ENCODE results near the gene ADPGK.

DNA sequence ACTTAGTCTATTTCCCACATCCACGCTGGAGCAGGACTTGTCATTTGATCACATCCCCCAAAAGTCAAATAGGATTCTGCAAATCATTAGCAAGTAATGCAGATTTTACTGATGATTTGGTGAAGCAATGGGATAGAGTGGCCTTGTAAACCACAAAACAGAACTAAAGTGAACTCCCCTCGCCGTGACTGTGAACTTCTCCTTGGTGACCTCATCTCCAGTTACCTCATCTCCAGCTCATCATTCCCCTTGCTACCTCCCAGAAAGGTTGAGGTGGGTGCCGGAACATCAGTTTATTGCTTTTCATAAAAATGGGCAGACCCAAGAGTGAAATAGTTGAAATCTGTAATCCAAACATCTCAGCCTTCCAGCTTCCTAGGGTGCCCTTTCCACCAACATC, 36.7 kb upstream of the ADPGK start:
- TF ChIP-seq, protein P1, sequence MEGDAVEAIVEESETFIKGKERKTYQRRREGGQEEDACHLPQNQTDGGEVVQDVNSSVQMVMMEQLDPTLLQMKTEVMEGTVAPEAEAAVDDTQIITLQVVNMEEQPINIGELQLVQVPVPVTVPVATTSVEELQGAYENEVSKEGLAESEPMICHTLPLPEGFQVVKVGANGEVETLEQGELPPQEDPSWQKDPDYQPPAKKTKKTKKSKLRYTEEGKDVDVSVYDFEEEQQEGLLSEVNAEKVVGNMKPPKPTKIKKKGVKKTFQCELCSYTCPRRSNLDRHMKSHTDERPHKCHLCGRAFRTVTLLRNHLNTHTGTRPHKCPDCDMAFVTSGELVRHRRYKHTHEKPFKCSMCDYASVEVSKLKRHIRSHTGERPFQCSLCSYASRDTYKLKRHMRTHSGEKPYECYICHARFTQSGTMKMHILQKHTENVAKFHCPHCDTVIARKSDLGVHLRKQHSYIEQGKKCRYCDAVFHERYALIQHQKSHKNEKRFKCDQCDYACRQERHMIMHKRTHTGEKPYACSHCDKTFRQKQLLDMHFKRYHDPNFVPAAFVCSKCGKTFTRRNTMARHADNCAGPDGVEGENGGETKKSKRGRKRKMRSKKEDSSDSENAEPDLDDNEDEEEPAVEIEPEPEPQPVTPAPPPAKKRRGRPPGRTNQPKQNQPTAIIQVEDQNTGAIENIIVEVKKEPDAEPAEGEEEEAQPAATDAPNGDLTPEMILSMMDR (conservative IDR thresholded peaks at IDR 0.05; ENCODE audit: low read depth, low read length) = no peak
- TF ChIP-seq EZH2 (IDR thresholded peaks at IDR 0.05; ENCODE audit: low read length, unreplicated experiment) = no peak

All from PC-3 (cell line).